PFSK-1 (cell line): ENCODE measurements around the gene PCDHB8.

Experiments
- POLR2AphosphoS5 ChIP-seq: IDR thresholded peaks from 2 replicates; pipeline ENCODE4 v1.6.1; 2012; ENCODE audit warnings: low read depth, mild to moderate bottlenecking, control low read depth, low read length, moderate library complexity
- SIN3A ChIP-seq: IDR thresholded peaks from 2 replicates; pipeline ENCODE4 v1.6.1; 2012; ENCODE audit warnings: mild to moderate bottlenecking, low read length, moderate library complexity, borderline replicate concordance; ENCODE audit not compliant: insufficient read depth
- TAF1 ChIP-seq: IDR thresholded peaks from 2 replicates; pipeline ENCODE4 v1.6.1; 2012; ENCODE audit warnings: low read length, control low read depth, borderline replicate concordance; ENCODE audit not compliant: insufficient read depth

DNA sequence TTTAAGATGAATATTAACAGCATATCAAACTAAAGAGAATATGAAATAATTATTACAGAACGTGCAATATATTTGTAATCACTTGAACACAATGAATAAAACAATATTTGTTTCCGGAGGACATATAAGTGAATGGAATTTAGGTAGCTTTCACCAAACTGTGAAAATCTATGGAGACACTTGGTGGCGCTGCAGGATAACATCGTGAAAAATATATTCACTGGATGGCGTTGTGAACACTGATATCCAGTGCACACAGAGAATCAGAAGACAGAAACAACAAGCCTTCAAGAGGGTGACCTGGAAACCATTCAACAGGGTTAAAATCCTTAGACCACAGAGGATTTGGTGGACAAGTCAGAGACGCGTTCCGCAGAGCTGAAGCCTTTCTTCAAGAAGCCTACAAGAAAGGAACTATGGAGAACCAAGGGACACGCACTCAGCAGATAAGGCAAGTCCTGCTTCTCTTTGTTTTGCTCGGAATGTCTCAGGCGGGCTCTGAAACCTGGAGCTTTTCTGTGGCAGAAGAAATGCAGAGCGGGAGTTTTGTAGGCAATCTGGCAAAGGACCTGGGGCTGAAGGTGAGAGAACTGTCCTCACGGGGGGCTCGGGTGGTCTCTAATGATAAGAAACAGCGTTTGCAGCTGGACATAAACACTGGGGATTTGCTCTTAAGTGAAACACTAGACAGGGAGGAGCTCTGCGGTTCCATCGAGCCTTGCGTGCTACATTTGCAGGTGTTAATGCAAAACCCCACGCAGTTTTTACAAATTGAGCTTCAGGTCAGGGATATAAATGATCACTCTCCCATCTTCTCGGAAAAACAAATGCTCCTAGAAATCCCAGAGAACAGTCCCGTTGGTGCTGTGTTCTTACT is 22.0 kb downstream of the PCDHB8 start, which contains the start of gene PCDHB11:
- TF ChIP-seq POLR2AphosphoS5 (no peak), TAF1 (no peak), SIN3A (no peak)
